Endothelial cell of umbilical vein (primary cell): Measurements from ENCODE around the gene SPTB. TPM values are rescaled to one million over a fixed set of nuclear protein-coding genes. Genes with fewer than 3 reads are reported as not detected.

Experiments
- BruUV-seq: library from RNA; stranded (reverse); fragments of 400-500 nt; replicated peaks from 2 replicates; lab custom pipeline; 2021; lab: Mats Ljungman, UMichigan
- CTCF ChIA-PET: fragments of 300-600, 350-600 bp; sonication (Branson Sonifier 250); formaldehyde crosslinking; loops from one replicate; lab custom pipeline; 2021; ENCODE audit warnings: antibody characterized with exemption, inconsistent platforms; lab: Charles Lee
- POLR2A ChIA-PET: fragments of 300-600, 350-600 bp; sonication (Branson Sonifier 250); formaldehyde crosslinking; loops from one replicate; lab custom pipeline; 2021; ENCODE audit warnings: antibody characterized with exemption, inconsistent platforms; lab: Charles Lee
- DNase-seq: peaks from one replicate; pipeline ENCODE4 v3.0.0-alpha.2; 2011; ENCODE audit warnings: low read depth, low spot score
- FAIRE-seq: peaks from 2 replicates; lab custom pipeline; 2011; peaks lifted over from hg19 to GRCh38; lab: Jason Lieb, UNC
- H2AFZ ChIP-seq: 2 replicates; pipeline ENCODE4 v1.6.0; 2012; ENCODE audit warnings: low read depth, low read length, control low read depth, inconsistent platforms
- H3K27ac ChIP-seq: 2 replicates; pipeline ENCODE4 v1.5.1; 2011; ENCODE audit warnings: low read depth, mild to moderate bottlenecking, control low read depth, low read length, moderate library complexity; ENCODE audit not compliant: insufficient read depth
- H3K27me3 ChIP-seq, 2 experiments: 2 replicates each; pipeline versions ENCODE4 v1.6.0 to v1.6.1; 2011; ENCODE audit warnings: low read length in 2 of 2, mixed read lengths in 1 of 2; ENCODE audit not compliant: control insufficient read depth in 2 of 2, insufficient read depth in 2 of 2
- H3K36me3 ChIP-seq, 2 experiments: 2 replicates in 1 of 2; 3 replicates in 1 of 2; pipeline ENCODE4 v1.5.1; 2011; ENCODE audit warnings: low read length in 2 of 2, mild to moderate bottlenecking in 1 of 2, moderate library complexity in 1 of 2; ENCODE audit not compliant: control insufficient read depth in 2 of 2, insufficient read depth in 2 of 2; ENCODE audit errors: extremely low read depth in 1 of 2
- H3K4me1 ChIP-seq: 3 replicates; pipeline ENCODE4 v1.5.1; 2011; ENCODE audit warnings: mild to moderate bottlenecking, low read length; ENCODE audit not compliant: control insufficient read depth, insufficient read depth; ENCODE audit errors: extremely low read depth
- H3K4me2 ChIP-seq: 2 replicates; pipeline ENCODE4 v1.6.1; 2011; ENCODE audit warnings: low read length, control low read depth, mixed read lengths; ENCODE audit not compliant: insufficient read depth
- H3K4me3 ChIP-seq, 3 experiments: fragments of 200-600 bp in 1 of 3; sonication (generic), shearing (Covaris generic) in 1 of 3; replicated peaks in 1 of 3; 2 replicates each; pipeline ENCODE4 v1.5.1; 2011 to 2016; ENCODE audit warnings: control low read depth in 3 of 3, low read length in 3 of 3, mild to moderate bottlenecking in 2 of 3, inconsistent platforms in 1 of 3, low read depth in 1 of 3, moderate library complexity in 1 of 3; ENCODE audit not compliant: insufficient read depth in 1 of 3
- H3K79me2 ChIP-seq: 2 replicates; pipeline ENCODE4 v1.6.0; 2012; ENCODE audit warnings: low read length, inconsistent platforms; ENCODE audit not compliant: control insufficient read depth, insufficient read depth
- H3K9ac ChIP-seq: replicated peaks from 2 replicates; pipeline ENCODE3; 2011; ENCODE audit warnings: low read length, control low read depth; ENCODE audit not compliant: insufficient read depth; ENCODE audit errors: extremely low read depth
- H3K9me1 ChIP-seq: replicated peaks from 3 replicates; pipeline ENCODE4 v1.6.0; 2011; ENCODE audit warnings: mild to moderate bottlenecking, low read length; ENCODE audit not compliant: control insufficient read depth, insufficient read depth; ENCODE audit errors: extremely low read depth
- H3K9me3 ChIP-seq: replicated peaks from 2 replicates; pipeline ENCODE4 v1.5.1; 2012; ENCODE audit warnings: low read length, inconsistent platforms; ENCODE audit not compliant: control insufficient read depth, insufficient read depth
- H4K20me1 ChIP-seq: replicated peaks from 2 replicates; pipeline ENCODE3; 2011; ENCODE audit warnings: mild to moderate bottlenecking, low read length; ENCODE audit not compliant: control insufficient read depth, insufficient read depth; ENCODE audit errors: extremely low read depth
- CTCF ChIP-seq, 2 donors: IDR thresholded peaks; 1 replicate in 1 of 2; 2 replicates in 1 of 2; pipeline ENCODE4 v1.5.1; 2011; ENCODE audit warnings: low read length in 2 of 2, mild to moderate bottlenecking in 2 of 2, moderate library complexity in 2 of 2, control low read depth in 1 of 2, inconsistent platforms in 1 of 2, low read depth in 1 of 2; ENCODE audit not compliant: insufficient read depth in 1 of 2; ENCODE audit errors: extremely low read depth in 1 of 2
- EZH2 ChIP-seq: IDR thresholded peaks from 2 replicates; pipeline ENCODE4 v1.6.1; 2012; ENCODE audit warnings: borderline replicate concordance, low read depth, mild to moderate bottlenecking, moderate library complexity, low read length, inconsistent platforms; ENCODE audit not compliant: severe bottlenecking
- FOS ChIP-seq: IDR thresholded peaks from 2 replicates; pipeline ENCODE4 v1.6.1; 2011; ENCODE audit warnings: mild to moderate bottlenecking, low read length, moderate library complexity, borderline replicate concordance; ENCODE audit not compliant: insufficient read depth
- GATA2 ChIP-seq: IDR thresholded peaks from 2 replicates; pipeline ENCODE4 v1.7.0; 2011; ENCODE audit warnings: low read depth, mild to moderate bottlenecking, moderate library complexity, mixed read lengths, low read length; ENCODE audit not compliant: insufficient read length, insufficient read depth
- JUN ChIP-seq: IDR thresholded peaks from 2 replicates; pipeline ENCODE4 v1.6.1; 2011; ENCODE audit warnings: borderline replicate concordance, low read depth; ENCODE audit not compliant: insufficient read length, insufficient read depth
- MAX ChIP-seq: IDR thresholded peaks from 2 replicates; pipeline ENCODE4 v1.6.1; 2011; ENCODE audit not compliant: insufficient read depth, insufficient read length
- MYC ChIP-seq: IDR thresholded peaks from one replicate; pipeline ENCODE4 v1.6.1; 2011; ENCODE audit warnings: mild to moderate bottlenecking, low read depth, low read length
- POLR2A ChIP-seq: IDR thresholded peaks from 2 replicates; pipeline ENCODE4 v1.6.1; 2012; ENCODE audit warnings: low read depth, mild to moderate bottlenecking, control low read depth, low read length
- POLR2AphosphoS5 ChIP-seq: IDR thresholded peaks from 2 replicates; pipeline ENCODE4 v1.6.1; 2012; ENCODE audit warnings: low read depth, mild to moderate bottlenecking, control low read depth, low read length, moderate library complexity; ENCODE audit not compliant: insufficient read depth
- dilution Hi-C: fragments of 300-500 bp; cut with MboI; formaldehyde crosslinking; loops from one replicate; pipeline ENCODE4 v1.15.0; 2019; ENCODE audit warnings: low sequenced_read_pairs; ENCODE audit not compliant: extremely low pct_ligation_motif_present
- intact Hi-C: fragments of 100-400 bp; cut with micrococcal nuclease; formaldehyde crosslinking; loops from one replicate; pipeline ENCODE4 v1.10.0; 2022
- polyA plus RNA-seq, 4 experiments: library from polyadenylated mRNA; depleted of rRNA in 3 of 4; stranded (reverse) in 3 of 4; unstranded in 1 of 4; fragments of >200 nt; gene quantifications; 2 replicates each; pipeline versions ENCODE4 v1.2.1 to v1.2.3, GENCODE V29; 2011 to 2012; ENCODE audit warnings: missing spikeins in 1 of 4
- total RNA-seq: library from RNA; stranded (reverse); gene quantifications from 2 replicates; pipeline ENCODE4 v1.2.3, GENCODE V29; 2021

The SPTB gene
- total and polyA plus RNA-seq, 2 donors (not counting 3 experiments of a cell fraction or from before 2014, with no cell fraction given), result 0.03 to 0.07 TPM

- H3K79me2 ChIP-seq, result peaks cover 23% of the 10 kb centered on the region
- no peaks in the 10 kb centered on the region for H3K27me3 ChIP-seq
- TF ChIP-seq JUN, result no peak
- TF ChIP-seq POLR2AphosphoS5, result no peak
- no peak for TF ChIP-seq POLR2A
- no peak for TF ChIP-seq CTCF (IDR thresholded peaks at IDR 0.05; ENCODE audit: extremely low read depth in 1 of 2, insufficient read depth in 1 of 2, low read depth in 1 of 2, low read length in 2 of 2)
- no peak for TF ChIP-seq MYC
- TF ChIP-seq GATA2, result no peak
- no peak for TF ChIP-seq MAX
- no peak for TF ChIP-seq EZH2
- TF ChIP-seq FOS, result no peak
- no peaks in the 10 kb centered on the region for H3K9me1 ChIP-seq
- H3K36me3 ChIP-seq, result no peaks in the 10 kb centered on the region
- H3K4me2 ChIP-seq, result no peak overlapping the region
- ChIA-PET CTCF (interaction anchor here (1.4 kb wide), 1 partner anchor 10 kb away, joined by 3 read pairs; no protein-coding TSS in a partner anchor), POLR2A (no interaction called here)
- DNase-seq (no peak), FAIRE-seq (no peak)
- no peak overlapping the region for H3K27ac ChIP-seq
- intact Hi-C loops (no loop called here), dilution Hi-C loops (no loop called here)
- no peaks in the 10 kb centered on the region for H3K9me3 ChIP-seq
- H4K20me1 ChIP-seq, result peaks cover 3% of the 10 kb centered on the region
- H3K9ac ChIP-seq, result no peak overlapping the region
- H3K4me1 ChIP-seq, result peaks cover 6% of the 10 kb centered on the region
- no peak overlapping the region for H3K4me3 ChIP-seq
- BruUV-seq, result no TSS peak
- H2AFZ ChIP-seq, result no peak overlapping the region
Measured at GRCh38 chr14:64920465-64920864, 40.8 kb upstream of the SPTB start.
